SH-SY5Y (cell line): ENCODE data around the gene MPEG1.

ENCODE experiments used
- GATA2 ChIP-seq: IDR thresholded peaks from 2 replicates; pipeline ENCODE4 v1.6.1; 2011; ENCODE audit warnings: mild to moderate bottlenecking, low read depth, low read length
- GATA3 ChIP-seq: IDR thresholded peaks from 2 replicates; pipeline ENCODE4 v1.6.1; 2011; ENCODE audit warnings: low read depth, mild to moderate bottlenecking, low read length, moderate library complexity

DNA sequence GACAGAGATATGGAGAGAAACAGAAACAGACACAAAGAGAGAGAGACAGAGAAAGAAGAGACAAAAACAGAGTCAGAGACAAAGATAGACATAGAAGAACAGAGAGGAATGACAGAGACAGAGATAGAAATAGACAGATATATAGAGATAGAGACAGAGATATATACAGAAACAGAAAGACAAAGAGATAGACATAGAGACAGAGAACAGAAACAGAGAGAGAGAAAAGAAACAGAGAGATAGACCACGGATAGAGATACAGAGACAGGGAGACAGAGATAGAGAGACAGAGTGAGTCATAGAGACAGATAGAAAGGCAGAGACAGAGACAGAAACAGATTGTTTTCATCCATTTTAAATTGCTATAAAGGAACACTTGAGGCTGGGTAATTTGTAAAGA lies 12.3 kb upstream of the MPEG1 start:
- no peak for TF ChIP-seq GATA3
- no peak for TF ChIP-seq GATA2
